Midbrain (tissue), 1 donor: Measurements from ENCODE around the gene GPC5.
"Not testable (repeated sequence)": the region's sequence is repeated elsewhere in the genome, so short reads cannot be mapped to it uniquely, and the experiment has no call there.

Source experiments
- DNase-seq: peaks from one replicate; lab custom pipeline; 2025; lab: John Stamatoyannopoulos, UW

GPC5 gene

DNA sequence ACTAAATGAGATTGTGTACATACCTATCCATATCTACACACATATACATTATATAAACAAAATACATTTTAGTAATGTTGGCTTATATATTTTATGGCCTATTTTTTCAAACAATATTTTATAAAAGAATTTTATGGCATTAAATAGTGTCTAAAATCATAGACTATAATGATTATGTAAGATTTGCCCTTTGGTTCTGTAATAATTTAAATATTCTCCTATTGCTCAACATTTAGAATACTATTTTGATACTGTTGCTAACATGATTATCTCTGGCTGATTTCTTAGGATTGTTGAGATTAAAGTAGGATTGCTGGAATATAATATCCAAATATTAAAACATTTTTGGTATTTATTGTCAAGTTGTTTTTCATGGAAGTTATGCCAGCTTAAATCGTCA, 1263.0 kb downstream of the GPC5 start:
- no peak for DNase-seq

DNA sequence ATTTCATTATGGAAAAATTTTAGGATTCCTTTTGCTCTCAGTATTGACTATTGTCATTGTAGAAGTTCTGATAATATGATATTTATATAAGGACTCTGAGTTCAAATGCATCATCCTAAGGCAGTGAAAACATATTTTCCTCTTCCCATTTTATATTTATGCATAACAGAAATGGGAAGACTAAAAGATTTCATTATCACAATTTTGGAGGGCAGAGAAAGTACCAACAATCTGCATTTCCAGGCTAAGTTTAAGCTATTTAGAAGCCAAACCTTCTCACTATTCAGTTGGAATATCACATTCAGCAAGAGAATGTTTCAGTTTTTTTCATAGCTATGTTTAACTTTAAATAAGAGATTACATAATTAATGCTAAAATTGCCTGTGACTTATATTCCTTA, 1269.7 kb downstream of the GPC5 start:
- DNase-seq, result no peak

- DNase-seq, result no peak
Observed at GRCh38 chr13:92670096-92670495, 1271.7 kb downstream of the GPC5 start.

DNA sequence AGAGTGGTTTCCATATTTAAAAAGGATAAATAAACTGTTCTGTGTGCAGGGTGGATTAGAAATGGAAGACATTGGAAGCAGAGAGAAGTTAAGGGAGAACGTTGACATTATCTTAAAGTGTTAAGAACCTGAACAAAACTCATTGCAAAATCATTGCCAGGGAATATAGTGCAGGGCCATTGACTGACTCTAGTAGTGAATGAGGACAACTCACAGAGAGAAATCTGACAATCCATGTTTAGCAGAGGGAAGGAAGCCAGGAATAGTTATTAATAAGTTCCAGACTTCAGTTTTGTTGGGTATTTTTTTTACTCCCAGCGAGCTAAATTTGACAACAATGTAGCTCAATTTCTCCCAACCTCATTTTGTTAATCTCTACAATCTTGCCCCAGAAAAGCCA, 1273.4 kb downstream of the GPC5 start:
- DNase-seq, result no peak

DNA sequence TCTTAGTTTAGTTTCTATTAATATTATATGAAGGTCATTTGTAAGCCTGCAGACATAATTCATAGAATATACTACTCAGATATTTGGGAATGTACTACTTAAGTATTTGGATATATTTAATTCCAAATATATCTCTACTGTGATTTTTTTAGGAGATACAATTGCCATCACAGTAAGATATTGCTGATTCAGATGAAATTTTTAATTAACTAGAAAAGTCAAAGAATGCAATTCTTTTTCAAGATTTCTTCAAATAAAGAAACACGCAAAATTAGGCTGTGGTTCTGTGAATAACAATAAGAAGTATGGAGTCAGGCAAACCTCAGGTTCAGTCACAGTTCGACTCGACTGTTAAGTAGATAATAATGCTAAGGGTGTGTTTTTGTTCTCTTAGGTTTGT, 1277.8 kb downstream of the GPC5 start:
- no peak for DNase-seq

GRCh38 chr13:92677571-92677970, 1279.2 kb downstream of the GPC5 start:
- no peak for DNase-seq

GRCh38 chr13:92679602-92680001, 1281.2 kb downstream of the GPC5 start:
- DNase-seq, result no peak

DNA sequence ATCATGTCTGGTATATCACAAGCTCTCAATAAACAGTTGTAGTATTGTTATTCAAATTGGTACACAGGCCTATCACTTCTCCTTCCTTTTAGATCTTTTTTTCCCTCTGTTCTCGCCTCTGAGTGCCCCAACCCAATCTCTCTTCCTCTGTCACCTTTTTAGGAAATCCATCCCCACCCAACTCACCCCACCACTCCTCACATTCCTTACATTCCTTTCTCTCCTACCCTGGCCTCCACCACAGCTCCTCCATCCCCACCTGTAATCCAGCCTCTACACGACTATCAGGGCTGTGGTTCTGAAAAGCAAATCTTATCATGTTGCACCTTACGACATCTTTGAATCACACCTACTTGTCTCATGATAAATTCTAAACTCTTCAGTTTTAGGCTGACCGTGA, 1282.8 kb downstream of the GPC5 start:
- DNase-seq, result no peak

- no peak for DNase-seq
Observed at GRCh38 chr13:92682832-92683517, 1284.6 kb downstream of the GPC5 start.

DNA sequence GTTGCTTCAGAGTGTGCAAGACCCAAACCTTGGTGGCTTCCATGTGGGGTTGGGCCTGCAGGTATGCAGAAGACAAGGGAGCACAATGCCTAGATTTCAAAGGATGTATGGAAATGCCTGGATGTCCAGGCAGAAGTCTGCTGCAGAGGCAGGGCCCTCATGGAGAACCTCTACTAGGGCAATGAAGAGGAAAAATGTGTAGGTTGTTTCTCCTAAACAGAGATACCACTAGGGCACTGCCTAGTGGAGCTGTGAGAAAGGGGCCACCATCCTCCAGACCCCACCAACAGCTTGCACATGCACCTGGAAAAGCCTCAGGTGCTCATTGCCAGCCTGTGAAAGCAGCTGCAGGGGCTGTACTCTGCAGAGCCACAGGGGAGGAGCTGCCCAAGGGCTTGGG, 1295.6 kb downstream of the GPC5 start:
- DNase-seq, result no peak

- not testable (repeated sequence) for DNase-seq
Observed at GRCh38 chr13:92695827-92696226, 1297.4 kb downstream of the GPC5 start.

DNA sequence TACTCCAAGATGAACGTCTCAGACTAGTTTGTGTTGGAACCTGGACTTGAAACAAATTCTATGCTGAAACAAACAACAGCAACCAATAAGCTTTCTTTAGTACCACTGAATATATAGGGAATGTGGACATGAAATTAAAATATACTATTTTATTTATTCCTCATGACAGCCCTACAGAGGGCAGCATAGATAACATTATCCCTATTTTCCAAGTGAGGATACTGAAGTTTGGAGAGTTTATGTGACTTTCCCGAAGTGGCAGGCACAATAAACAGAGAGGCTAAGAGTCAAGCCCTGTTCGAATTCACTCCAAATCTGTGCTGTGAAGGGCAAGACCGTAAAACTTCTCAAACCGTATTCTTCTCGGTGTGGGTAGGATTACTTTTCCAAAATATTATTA, 1318.3 kb downstream of the GPC5 start:
- DNase-seq, result no peak

GRCh38 chr13:92717857-92718256, 1319.4 kb downstream of the GPC5 start:
- DNase-seq, result no peak

- DNase-seq, result no peak
Observed at GRCh38 chr13:92719868-92720267, 1321.4 kb downstream of the GPC5 start.

- DNase-seq, result no peak
Observed at GRCh38 chr13:92721620-92722019, 1323.2 kb downstream of the GPC5 start.

DNA sequence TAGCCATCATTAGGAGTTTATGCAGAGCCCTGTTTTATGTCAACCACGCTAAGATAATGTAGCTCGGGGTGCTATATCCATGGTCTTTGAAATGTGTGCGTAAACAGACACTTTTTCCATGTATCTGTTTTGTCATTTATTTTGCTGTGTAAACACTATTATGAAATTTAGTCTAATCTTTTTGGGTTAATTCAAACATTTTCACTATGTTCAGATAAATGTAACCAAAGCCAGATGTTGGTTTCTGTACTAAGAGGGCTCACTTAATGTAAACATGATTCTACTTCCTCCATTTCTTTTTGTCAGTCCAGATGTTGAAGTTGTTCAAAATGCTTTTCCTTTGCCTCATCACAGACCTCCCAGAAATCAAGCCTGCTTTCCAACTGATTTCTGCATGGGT, 1328.7 kb downstream of the GPC5 start:
- DNase-seq, result no peak

DNA sequence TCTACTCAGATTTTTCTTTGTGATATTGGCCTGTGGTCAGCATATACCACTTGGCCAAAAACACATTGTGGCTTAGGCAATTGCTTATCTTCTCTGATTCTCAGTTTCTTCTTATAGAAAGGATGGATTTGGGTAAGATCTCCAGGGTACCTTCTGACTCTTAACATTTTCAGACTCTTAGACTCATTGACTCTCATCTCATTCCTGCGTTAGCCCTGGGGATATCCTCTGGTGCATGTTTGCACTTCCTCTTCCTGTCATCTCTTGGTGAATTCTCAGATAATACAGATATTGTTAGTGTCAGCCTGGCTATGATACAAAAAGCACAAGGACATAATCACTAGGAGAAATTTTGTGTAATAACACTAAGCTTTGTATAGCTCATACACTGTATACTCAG, 1335.6 kb downstream of the GPC5 start:
- DNase-seq, result no peak

GRCh38 chr13:92734545-92734944, 1336.1 kb downstream of the GPC5 start:
- no peak for DNase-seq

DNA sequence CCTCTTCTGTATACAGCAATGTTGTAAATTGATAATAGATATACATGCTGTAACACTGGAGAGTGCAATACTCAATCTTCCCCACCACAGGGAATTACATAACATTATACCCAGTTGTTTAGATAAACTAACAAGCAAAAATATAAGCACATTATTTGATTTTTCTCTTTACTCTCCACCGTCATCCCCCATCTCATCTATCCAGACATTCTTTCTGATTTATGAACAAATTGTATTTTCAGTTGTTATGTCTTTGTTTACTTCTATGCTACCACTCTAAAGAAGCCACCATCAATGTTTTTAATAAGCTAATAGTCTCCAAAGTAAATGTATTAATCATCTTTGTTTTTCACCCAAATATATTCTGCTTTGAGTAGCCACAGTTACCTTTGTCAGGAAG, 1337.5 kb downstream of the GPC5 start:
- DNase-seq, result no peak

DNA sequence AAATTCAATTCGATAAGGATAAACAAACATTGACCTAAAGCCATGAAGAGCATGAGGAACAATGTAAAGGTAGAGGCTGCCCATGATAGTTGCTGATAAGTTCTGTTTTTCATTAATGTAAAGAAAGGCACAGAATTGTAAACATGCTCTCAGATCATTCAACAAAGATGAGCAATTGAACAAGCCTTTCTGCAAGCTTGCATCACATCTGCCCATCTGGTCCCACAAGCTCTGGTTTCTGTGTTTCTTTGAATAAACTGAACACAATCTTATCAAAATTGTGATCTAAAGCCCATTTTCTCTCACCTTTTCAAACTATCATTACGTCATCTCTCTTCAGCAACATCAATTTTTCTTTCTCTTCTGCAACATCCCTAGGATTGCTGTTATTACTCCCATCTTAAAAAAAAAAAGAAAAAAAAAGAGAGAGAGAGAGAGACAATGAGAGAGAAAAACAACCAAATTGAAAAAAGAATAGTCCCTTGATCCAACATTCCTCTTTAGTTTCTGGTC, 1340.9 kb downstream of the GPC5 start:
- DNase-seq, result no peak

- no peak for DNase-seq
Observed at GRCh38 chr13:92743992-92744391, 1345.6 kb downstream of the GPC5 start.

- no peak for DNase-seq
Observed at GRCh38 chr13:92745258-92745657, 1346.8 kb downstream of the GPC5 start.

DNA sequence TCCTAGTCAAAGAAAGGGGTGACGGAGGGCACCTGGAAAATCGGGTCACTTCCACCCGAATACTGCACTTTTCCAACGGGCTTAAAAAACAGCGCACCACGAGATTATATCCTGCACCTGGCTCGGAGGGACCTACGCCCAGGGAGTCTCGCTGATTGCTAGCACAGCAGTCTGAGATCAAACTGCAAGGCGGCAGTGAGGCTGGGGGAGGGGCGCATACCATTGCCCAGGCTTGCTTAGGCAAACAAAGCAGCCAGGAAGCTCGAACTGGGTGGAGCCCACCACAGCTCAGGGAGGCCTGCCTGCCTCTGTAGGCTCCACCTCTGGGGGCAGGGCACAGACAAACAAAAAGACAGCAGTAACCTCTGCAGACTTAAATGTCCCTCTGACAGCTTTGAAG, 1354.3 kb downstream of the GPC5 start:
- not testable (repeated sequence) for DNase-seq

GRCh38 chr13:92761710-92762109, 1363.3 kb downstream of the GPC5 start:
- DNase-seq, result no peak
